DOHH2 (cell line): Measurements from ENCODE around the gene H1-8.

Experiments used
- H3F3A ChIP-seq: fragments of 200-600 bp; sonication (generic), shearing (Covaris generic); 2 replicates; pipeline ENCODE4 v1.6.0; 2016; ENCODE audit warnings: antibody characterized with exemption, mild to moderate bottlenecking; ENCODE audit not compliant: control insufficient read depth, insufficient read depth
- H3K27ac ChIP-seq: fragments of 200-600 bp; sonication (generic); 2 replicates; pipeline ENCODE4 v1.5.1; 2014; ENCODE audit warnings: low read depth, mild to moderate bottlenecking, low read length, moderate library complexity
- H3K27me3 ChIP-seq: fragments of 200-600 bp; sonication (generic); 2 replicates; pipeline ENCODE4 v1.6.1; 2014; ENCODE audit warnings: mild to moderate bottlenecking, low read length, mixed read lengths; ENCODE audit not compliant: control insufficient read depth
- H3K36me3 ChIP-seq: fragments of 200-600 bp; sonication (generic); 2 replicates; pipeline ENCODE4 v1.6.1; 2014; ENCODE audit warnings: mild to moderate bottlenecking, low read length, moderate library complexity, mixed read lengths; ENCODE audit not compliant: control insufficient read depth
- H3K4me1 ChIP-seq: fragments of 200-600 bp; sonication (generic); 2 replicates; pipeline ENCODE4 v1.6.1; 2014; ENCODE audit warnings: mild to moderate bottlenecking, low read length, mixed read lengths; ENCODE audit not compliant: control insufficient read depth
- H3K4me2 ChIP-seq: fragments of 200-600 bp; sonication (generic); 2 replicates; pipeline ENCODE4 v1.6.0; 2014; ENCODE audit warnings: mild to moderate bottlenecking, low read length, moderate library complexity
- H3K4me3 ChIP-seq: fragments of 200-600 bp; sonication (generic); 2 replicates; pipeline ENCODE4 v1.5.1; 2014; ENCODE audit warnings: mild to moderate bottlenecking, low read length, mixed read lengths
- H3K79me2 ChIP-seq: fragments of 200-600 bp; sonication (generic); 2 replicates; pipeline ENCODE4 v1.6.1; 2014; ENCODE audit warnings: mild to moderate bottlenecking, low read length, mixed read lengths; ENCODE audit not compliant: control insufficient read depth
- H3K9me2 ChIP-seq: fragments of 200-600 bp; sonication (generic); replicated peaks from 2 replicates; pipeline ENCODE4 v1.6.1; 2014; ENCODE audit warnings: mild to moderate bottlenecking, low read length, mixed read lengths; ENCODE audit not compliant: control insufficient read depth
- H3K9me3 ChIP-seq: fragments of 200-600 bp; sonication (generic); 2 replicates; pipeline ENCODE4 v1.6.1; 2014; ENCODE audit warnings: antibody characterized with exemption, low read length, mixed read lengths; ENCODE audit not compliant: control insufficient read depth, insufficient read depth
- H4K20me1 ChIP-seq: fragments of 200-600 bp; sonication (generic); 2 replicates; pipeline ENCODE4 v1.6.0; 2014; ENCODE audit warnings: low read depth, mild to moderate bottlenecking, antibody characterized with exemption, low read length, moderate library complexity; ENCODE audit not compliant: control insufficient read depth, insufficient read depth
- CTCF ChIP-seq: fragments of 200-600 bp; sonication (generic); IDR thresholded peaks from one replicate; pipeline ENCODE4 v1.5.1; 2014; ENCODE audit warnings: antibody characterized with exemption, mild to moderate bottlenecking, low read depth, low read length; ENCODE audit not compliant: poor library complexity, severe bottlenecking
- EZH2phosphoT487 ChIP-seq: fragments of 200-600 bp; sonication (generic); IDR thresholded peaks from 2 replicates; pipeline ENCODE4 v1.6.1; 2017; ENCODE audit warnings: borderline replicate concordance, mild to moderate bottlenecking, antibody characterized with exemption, low read length, moderate library complexity, mixed read lengths

H1-8 gene

DNA sequence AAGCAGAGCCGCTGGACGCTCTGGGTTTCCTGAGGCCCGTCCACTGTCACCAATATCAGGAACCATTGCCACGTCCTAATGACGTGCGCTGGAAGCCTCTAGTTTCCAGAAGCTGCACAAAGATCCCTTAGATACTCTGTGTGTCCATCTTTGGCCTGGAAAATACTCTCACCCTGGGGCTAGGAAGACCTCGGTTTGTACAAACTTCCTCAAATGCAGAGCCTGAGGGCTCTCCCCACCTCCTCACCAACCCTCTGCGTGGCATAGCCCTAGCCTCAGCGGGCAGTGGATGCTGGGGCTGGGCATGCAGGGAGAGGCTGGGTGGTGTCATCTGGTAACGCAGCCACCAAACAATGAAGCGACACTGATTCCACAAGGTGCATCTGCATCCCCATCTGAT is 11.3 kb upstream of the H1-8 start:
- no peak overlapping the region for H3K4me2 ChIP-seq
- no peaks in the 10 kb centered on the region for H3K79me2 ChIP-seq
- no peaks in the 10 kb centered on the region for H3K9me3 ChIP-seq

GRCh38 chr3:129532261-129532660 is 10.7 kb upstream of the H1-8 start:
- Histone ChIP-seq H3K27ac (no peak overlapping the region), H3K9me2 (no peaks in the 10 kb centered on the region), H3K4me1 (no peaks in the 10 kb centered on the region), H3K36me3 (no peaks in the 10 kb centered on the region), H3K27me3 (peaks cover 3% of the 10 kb centered on the region; the same call in 1 of the 2 replicates), H3K4me3 (no peak overlapping the region), H3K4me2 (no peak overlapping the region), H3F3A (no peaks in the 10 kb centered on the region), H4K20me1 (no peaks in the 10 kb centered on the region), H3K79me2 (no peaks in the 10 kb centered on the region), H3K9me3 (no peaks in the 10 kb centered on the region)
- TF ChIP-seq EZH2phosphoT487 (no peak), CTCF (no peak)

More for the DNA sequence above, 11.3 kb upstream of the H1-8 start:
- no peaks in the 10 kb centered on the region for H3K4me1 ChIP-seq
- H3K4me3 ChIP-seq = no peak overlapping the region
- no peaks in the 10 kb centered on the region for H4K20me1 ChIP-seq
- TF ChIP-seq CTCF = no peak
- TF ChIP-seq EZH2phosphoT487 = no peak
- H3K27me3 ChIP-seq = peaks cover 3% of the 10 kb centered on the region; the same call in 1 of the 2 replicates
- H3K9me2 ChIP-seq = no peaks in the 10 kb centered on the region
- no peaks in the 10 kb centered on the region for H3F3A ChIP-seq
- no peaks in the 10 kb centered on the region for H3K36me3 ChIP-seq
- no peak overlapping the region for H3K27ac ChIP-seq

DNA sequence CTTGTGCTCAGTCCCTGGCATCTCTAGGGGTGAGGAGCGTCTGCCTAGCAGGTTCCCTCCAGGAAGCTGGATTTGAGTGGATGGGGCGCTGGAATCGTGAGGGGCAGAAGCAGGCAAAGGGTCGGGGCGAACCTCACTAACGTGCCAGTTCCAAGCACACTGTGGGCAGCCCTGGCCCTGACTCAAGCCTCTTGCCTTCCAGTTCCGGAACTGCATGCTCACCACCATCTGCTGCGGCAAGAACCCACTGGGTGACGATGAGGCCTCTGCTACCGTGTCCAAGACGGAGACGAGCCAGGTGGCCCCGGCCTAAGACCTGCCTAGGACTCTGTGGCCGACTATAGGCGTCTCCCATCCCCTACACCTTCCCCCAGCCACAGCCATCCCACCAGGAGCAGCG is 9.6 kb upstream of the H1-8 start:
- Histone ChIP-seq H3K79me2 (no peaks in the 10 kb centered on the region), H4K20me1 (no peaks in the 10 kb centered on the region), H3K9me2 (no peaks in the 10 kb centered on the region), H3K4me3 (no peak overlapping the region), H3K9me3 (no peaks in the 10 kb centered on the region), H3F3A (no peaks in the 10 kb centered on the region), H3K4me1 (no peaks in the 10 kb centered on the region), H3K4me2 (no peak overlapping the region), H3K36me3 (no peaks in the 10 kb centered on the region), H3K27me3 (peaks cover 9% of the 10 kb centered on the region; the same call in 1 of the 2 replicates), H3K27ac (no peak overlapping the region)
- no peak for TF ChIP-seq EZH2phosphoT487
- TF ChIP-seq CTCF = no peak
